Measurements from ENCODE around the gene PNMA6E. TPM values are rescaled to one million over a fixed set of nuclear protein-coding genes. Genes with fewer than 3 reads are reported as not detected.

The PNMA6E gene
- total RNA-seq, 1 donor from 2014 or later, result not detected

- Mint-ChIP-seq H3K27me3 (ENCODE audit: unreplicated experiment) (no peaks in the 10 kb centered on the region), H3K9me3 (ENCODE audit: unreplicated experiment) (no peaks in the 10 kb centered on the region), H3K4me3 (ENCODE audit: unreplicated experiment) (no peak overlapping the region), H3K27ac (ENCODE audit: unreplicated experiment) (no peak overlapping the region), H3K36me3 (ENCODE audit: unreplicated experiment) (no peaks in the 10 kb centered on the region), H3K4me1 (ENCODE audit: low read depth, unreplicated experiment) (no peaks in the 10 kb centered on the region)
- no peak for TF ChIP-seq CTCF (IDR thresholded peaks at IDR 0.05; ENCODE audit: partially characterized antibody, unreplicated experiment)
- no peak for DNase-seq
These were observed 16.5 kb upstream of the PNMA6E start for GRCh38 chrX:153417637-153418036.

GRCh38 chrX:153416781-153417450 is 15.8 kb upstream of the PNMA6E start:
- no peak for DNase-seq
- H3K27ac Mint-ChIP-seq (ENCODE audit: unreplicated experiment), result no peak overlapping the region
- no peaks in the 10 kb centered on the region for H3K9me3 Mint-ChIP-seq (ENCODE audit: unreplicated experiment)
- no peak for TF ChIP-seq CTCF (IDR thresholded peaks at IDR 0.05; ENCODE audit: partially characterized antibody, unreplicated experiment)
- peaks cover 2% of the 10 kb centered on the region for H3K27me3 Mint-ChIP-seq (ENCODE audit: unreplicated experiment)
- H3K4me3 Mint-ChIP-seq (ENCODE audit: unreplicated experiment), result no peak overlapping the region
- H3K4me1 Mint-ChIP-seq (ENCODE audit: low read depth, unreplicated experiment), result no peaks in the 10 kb centered on the region
- H3K36me3 Mint-ChIP-seq (ENCODE audit: unreplicated experiment), result no peaks in the 10 kb centered on the region

GRCh38 chrX:153414856-153415510 is 13.8 kb upstream of the PNMA6E start:
- no peak for TF ChIP-seq CTCF (IDR thresholded peaks at IDR 0.05; ENCODE audit: partially characterized antibody, unreplicated experiment)
- no peaks in the 10 kb centered on the region for H3K4me1 Mint-ChIP-seq (ENCODE audit: low read depth, unreplicated experiment)
- H3K4me3 Mint-ChIP-seq (ENCODE audit: unreplicated experiment), result no peak overlapping the region
- peaks cover 2% of the 10 kb centered on the region for H3K27me3 Mint-ChIP-seq (ENCODE audit: unreplicated experiment)
- H3K9me3 Mint-ChIP-seq (ENCODE audit: unreplicated experiment), result peaks cover 1% of the 10 kb centered on the region
- no peaks in the 10 kb centered on the region for H3K36me3 Mint-ChIP-seq (ENCODE audit: unreplicated experiment)
- no peak for DNase-seq
- no peak overlapping the region for H3K27ac Mint-ChIP-seq (ENCODE audit: unreplicated experiment)

GRCh38 chrX:153413731-153414130 is 12.6 kb upstream of the PNMA6E start:
- DNase-seq, result no peak
- TF ChIP-seq CTCF (IDR thresholded peaks at IDR 0.05; ENCODE audit: partially characterized antibody, unreplicated experiment), result no peak
- Mint-ChIP-seq H3K36me3 (ENCODE audit: unreplicated experiment) (no peaks in the 10 kb centered on the region), H3K27me3 (ENCODE audit: unreplicated experiment) (peaks cover 2% of the 10 kb centered on the region), H3K9me3 (ENCODE audit: unreplicated experiment) (peaks cover 1% of the 10 kb centered on the region), H3K4me3 (ENCODE audit: unreplicated experiment) (no peak overlapping the region), H3K27ac (ENCODE audit: unreplicated experiment) (no peak overlapping the region), H3K4me1 (ENCODE audit: low read depth, unreplicated experiment) (no peaks in the 10 kb centered on the region)
